Right lobe of liver (tissue), 6 donors: ENCODE results near the gene MOB3B. TPM values are rescaled to one million over a fixed set of nuclear protein-coding genes. Genes with fewer than 3 reads are reported as not detected.

Experiments
- ATAC-seq, 4 donors: fragments of 200-7000 bp; cut with Tn5 transposase; one replicate each; pipeline ENCODE4 v1.9.1; 2020; ENCODE audit warnings: mild to moderate bottlenecking in 4 of 4, moderate library complexity in 4 of 4
- DNase-seq, 3 donors: peaks; one replicate each; pipeline ENCODE4 v3.0.0-alpha.2; 2020
- H3K27ac ChIP-seq, 3 donors: fragments of 200-600 bp; one replicate each; pipeline ENCODE4 v1.8.0; 2022
- H3K27me3 ChIP-seq, 2 donors: fragments of 200-600 bp; one replicate each; pipeline ENCODE4 v1.8.0; 2022
- H3K36me3 ChIP-seq, 4 donors: fragments of 200-600 bp; sonication (generic) in 1 of 4; one replicate each; pipeline versions ENCODE4 v1.5.1 to v1.8.0; 2017 to 2022; ENCODE audit warnings: control low read depth in 1 of 4
- H3K4me1 ChIP-seq, 4 donors: fragments of 200-600 bp; sonication (generic) in 1 of 4; one replicate each; pipeline versions ENCODE4 v1.5.1 to v1.8.0; 2017 to 2022; ENCODE audit warnings: control low read depth in 1 of 4
- H3K4me3 ChIP-seq, 3 donors: fragments of 200-600 bp; one replicate each; pipeline ENCODE4 v1.8.0; 2022
- H3K9me3 ChIP-seq, 4 donors: fragments of 200-600 bp; sonication (generic) in 1 of 4; one replicate each; pipeline versions ENCODE4 v1.5.1 to v1.8.0; 2017 to 2022; ENCODE audit warnings: control low read depth in 1 of 4
- CTCF ChIP-seq, 4 donors: fragments of 200-600 bp in 3 of 4; fragments of 450-650 bp in 1 of 4; IDR thresholded peaks; one replicate each; pipeline versions ENCODE4 v1.5.1 to v1.8.0; 2016 to 2022; ENCODE audit warnings: antibody characterized with exemption in 4 of 4, mild to moderate bottlenecking in 2 of 4
- POLR2A ChIP-seq: fragments of 450-650 bp; IDR thresholded peaks from one replicate; pipeline ENCODE4 v1.6.1; 2017; ENCODE audit warnings: antibody characterized with exemption, mild to moderate bottlenecking
- WGBS: methylation state at CpG from one replicate; pipeline ENCODE4 v1.1.6; 2018; ENCODE audit warnings: low coverage, low lambda C conversion rate; ENCODE audit not compliant: insufficient coverage; ENCODE audit errors: missing lambda C conversion rate; 5-methylcytosine and 5-hydroxymethylcytosine counted together
- intact Hi-C, 2 donors: fragments of 100-400 bp; cut with DNase I; formaldehyde crosslinking; loops; one replicate each; pipeline versions ENCODE4 v1.11.2 to v1.14.1; 2022
- total RNA-seq, 6 experiments: library from RNA; depleted of rRNA in 2 of 6; stranded (reverse); fragments of >200 nt in 2 of 6; fragmentation: NEBNext Ultra II Directional in 3 of 6; extraction: Animal tissue kit (Norgen Biotek cat#: 25700) in 3 of 6; gene quantifications; one replicate each; pipeline versions ENCODE4 v1.1.0 to v1.2.4, GENCODE V29; 2016 to 2023
- donor health status: DM: no; HTN: yes; CAD: no.
- donor health status: DM: no; HTN: no; CAD: no.
- donor health status: DM: no; HTN: no; CAD: no.
- donor health status: DM: no; HTN: yes; CAD: no.
- donor health status: DM: no; HTN: yes; CAD: no.

MOB3B gene
- total RNA-seq, 6 experiments from 2014 or later: 1.0 to 2.4 (median 1.7) TPM

- TF ChIP-seq POLR2A (no peak), CTCF (IDR thresholded peaks at IDR 0.05) (no peak)
- H3K27ac ChIP-seq: no peak overlapping the region
- WGBS: 92% methylated on average over 4 of the region's 5 CpGs
- intact Hi-C loops: no loop called here
- H3K9me3 ChIP-seq: no peaks in the 10 kb centered on the region
- H3K36me3 ChIP-seq: no peaks in the 10 kb centered on the region
- ATAC-seq (no peak), DNase-seq (no peak)
- H3K4me1 ChIP-seq: no peaks in the 10 kb centered on the region
- H3K27me3 ChIP-seq: no peaks in the 10 kb centered on the region
- H3K4me3 ChIP-seq: no peak overlapping the region
Observed at GRCh38 chr9:27471366-27471765, 58.2 kb downstream of the MOB3B start.

- Histone ChIP-seq H3K27me3 (no peaks in the 10 kb centered on the region), H3K36me3 (no peaks in the 10 kb centered on the region), H3K4me1 (no peaks in the 10 kb centered on the region), H3K27ac (no peak overlapping the region), H3K9me3 (no peaks in the 10 kb centered on the region), H3K4me3 (no peak overlapping the region)
- WGBS: 97% methylated on average over 6 of the region's 6 CpGs
- TF ChIP-seq POLR2A (no peak), CTCF (IDR thresholded peaks at IDR 0.05) (no peak)
- intact Hi-C loops: no loop called here
- DNase-seq (no peak), ATAC-seq (no peak)
Observed at GRCh38 chr9:27470291-27470856, 59.2 kb downstream of the MOB3B start.

- no peak for TF ChIP-seq CTCF (IDR thresholded peaks at IDR 0.05)
- TF ChIP-seq POLR2A: no peak
- no peak overlapping the region for H3K27ac ChIP-seq
- H3K36me3 ChIP-seq: no peaks in the 10 kb centered on the region
- H3K4me1 ChIP-seq: no peaks in the 10 kb centered on the region
- intact Hi-C loops: no loop called here
- no peaks in the 10 kb centered on the region for H3K9me3 ChIP-seq
- WGBS: 93% methylated on average over 3 of the region's 3 CpGs
- no peak for DNase-seq
- H3K27me3 ChIP-seq: no peaks in the 10 kb centered on the region
- H3K4me3 ChIP-seq: no peak overlapping the region
- ATAC-seq: no peak
Observed at GRCh38 chr9:27469550-27469949, 60.1 kb downstream of the MOB3B start.

GRCh38 chr9:27468462-27469110 is 61.0 kb downstream of the MOB3B start:
- no peak overlapping the region for H3K27ac ChIP-seq
- H3K4me3 ChIP-seq: no peak overlapping the region
- no peaks in the 10 kb centered on the region for H3K9me3 ChIP-seq
- H3K27me3 ChIP-seq: no peaks in the 10 kb centered on the region
- DNase-seq (no peak), ATAC-seq (no peak)
- no peaks in the 10 kb centered on the region for H3K4me1 ChIP-seq
- intact Hi-C loops: no loop called here
- no peak for TF ChIP-seq POLR2A
- TF ChIP-seq CTCF (IDR thresholded peaks at IDR 0.05): no peak
- WGBS: 86% methylated on average over 4 of the region's 5 CpGs
- no peaks in the 10 kb centered on the region for H3K36me3 ChIP-seq
